Astrocyte (in vitro differentiated cells and primary cell): ENCODE data around the gene SNX2. TPM values are rescaled to one million over a fixed set of nuclear protein-coding genes. Genes with fewer than 3 reads are reported as not detected.
A peak's percentile ranks its signal among the peaks of the same experiment; 100 is the strongest.

ENCODE experiments used
- DNase-seq: peaks from one replicate; pipeline ENCODE4 v3.0.0-alpha.2; 2010; ENCODE audit warnings: low read depth
- FAIRE-seq: peaks from 2 replicates; lab custom pipeline; 2011; peaks lifted over from hg19 to GRCh38; lab: Jason Lieb, UNC
- H2AFZ ChIP-seq: 2 replicates; pipeline ENCODE4 v1.6.0; 2012; ENCODE audit warnings: low read depth, low read length, inconsistent platforms
- H3K27ac ChIP-seq: 2 replicates; pipeline ENCODE4 v1.5.1; 2011; ENCODE audit warnings: low read depth, low read length, inconsistent platforms
- H3K27me3 ChIP-seq: 2 replicates; pipeline ENCODE4 v1.6.0; 2011; ENCODE audit warnings: low read length, inconsistent platforms; ENCODE audit not compliant: insufficient read depth
- H3K36me3 ChIP-seq: 2 replicates; pipeline ENCODE4 v1.5.1; 2011; ENCODE audit warnings: low read length, inconsistent platforms; ENCODE audit not compliant: insufficient read depth
- H3K4me1 ChIP-seq: 2 replicates; pipeline ENCODE4 v1.5.1; 2011; ENCODE audit warnings: low read length, inconsistent platforms; ENCODE audit not compliant: insufficient read depth
- H3K4me2 ChIP-seq: 2 replicates; pipeline ENCODE4 v1.6.0; 2012; ENCODE audit warnings: low read length, inconsistent platforms
- H3K4me3 ChIP-seq: 2 replicates; pipeline ENCODE4 v1.5.1; 2011; ENCODE audit warnings: low read depth, mild to moderate bottlenecking, low read length, inconsistent platforms; ENCODE audit not compliant: insufficient read depth
- H3K79me2 ChIP-seq: 2 replicates; pipeline ENCODE4 v1.6.0; 2012; ENCODE audit warnings: mild to moderate bottlenecking, low read length, inconsistent platforms; ENCODE audit not compliant: insufficient read depth
- H3K9ac ChIP-seq: 2 replicates; pipeline ENCODE4 v1.6.0; 2012; ENCODE audit warnings: mild to moderate bottlenecking, low read length, inconsistent platforms
- H3K9me3 ChIP-seq: 2 replicates; pipeline ENCODE4 v1.5.1; 2012; ENCODE audit warnings: low read depth, mild to moderate bottlenecking, low read length, inconsistent platforms; ENCODE audit not compliant: insufficient read depth
- H4K20me1 ChIP-seq: 2 replicates; pipeline ENCODE4 v1.6.0; 2012; ENCODE audit warnings: low read length, inconsistent platforms; ENCODE audit not compliant: insufficient read depth
- H3K27ac Mint-ChIP-seq: one replicate; pipeline ENCODE4 v1.8.0; 2021; ENCODE audit warnings: mild to moderate bottlenecking, mixed read lengths; ENCODE audit not compliant: unreplicated experiment
- H3K27me3 Mint-ChIP-seq: one replicate; pipeline ENCODE4 v1.8.0; 2021; ENCODE audit warnings: low read depth, mixed read lengths; ENCODE audit not compliant: unreplicated experiment
- H3K36me3 Mint-ChIP-seq: one replicate; pipeline ENCODE4 v1.8.0; 2021; ENCODE audit warnings: low read depth, mixed read lengths; ENCODE audit not compliant: unreplicated experiment
- H3K4me1 Mint-ChIP-seq: one replicate; pipeline ENCODE4 v1.8.0; 2021; ENCODE audit warnings: low read depth, mixed read lengths; ENCODE audit not compliant: unreplicated experiment
- H3K4me3 Mint-ChIP-seq: one replicate; pipeline ENCODE4 v1.8.0; 2021; ENCODE audit warnings: mild to moderate bottlenecking, moderate library complexity, mixed read lengths; ENCODE audit not compliant: unreplicated experiment
- H3K9me3 Mint-ChIP-seq: one replicate; pipeline ENCODE4 v1.8.0; 2021; ENCODE audit warnings: mild to moderate bottlenecking, mixed read lengths; ENCODE audit not compliant: unreplicated experiment
- EZH2 ChIP-seq: IDR thresholded peaks from 2 replicates; pipeline ENCODE4 v1.6.1; 2012; ENCODE audit warnings: mild to moderate bottlenecking, low read length, inconsistent platforms; ENCODE audit not compliant: insufficient read depth
- total RNA-seq: library from RNA; stranded (reverse); gene quantifications from 2 replicates; pipeline ENCODE4 v1.2.1, GENCODE V29; 2021
- TF ChIP-seq, protein P1 (sequence below): IDR thresholded peaks from 2 replicates; pipeline ENCODE4 v1.5.1; 2011; ENCODE audit warnings: low read depth, mild to moderate bottlenecking, inconsistent platforms, low read length, moderate library complexity; ENCODE audit not compliant: insufficient read depth

SNX2 gene
- total RNA-seq, 1 donor from 2014 or later, result 87.2 TPM

DNA sequence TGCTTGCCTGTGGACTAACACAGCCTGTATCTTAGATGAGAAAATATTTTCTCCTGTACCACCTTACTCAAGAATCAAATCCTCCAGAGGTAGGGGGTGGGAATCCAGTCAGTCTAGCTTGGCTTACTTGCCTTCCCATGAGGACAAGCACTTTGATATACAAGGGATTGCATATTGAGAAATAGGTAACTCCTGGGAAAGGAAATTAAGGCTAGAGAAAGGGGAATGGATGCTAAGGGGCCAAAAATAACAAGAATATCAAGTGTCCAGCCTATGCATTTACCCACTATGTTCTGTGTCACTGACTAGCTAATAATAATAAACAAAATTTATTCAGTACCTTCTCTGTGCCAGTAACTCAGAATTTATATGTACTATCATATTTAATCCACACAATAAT lies 21.4 kb upstream of the SNX2 start:
- H3K27me3 ChIP-seq, result no peaks in the 10 kb centered on the region
- FAIRE-seq (no peak), DNase-seq (no peak)
- peaks cover 4% of the 10 kb centered on the region for H3K4me1 ChIP-seq
- peaks cover 26% of the 10 kb centered on the region for H3K4me1 Mint-ChIP-seq
- no peak overlapping the region for H3K4me3 Mint-ChIP-seq
- no peaks in the 10 kb centered on the region for H3K9me3 ChIP-seq
- H3K27me3 Mint-ChIP-seq, result no peaks in the 10 kb centered on the region
- no peak overlapping the region for H3K27ac ChIP-seq
- H3K9me3 Mint-ChIP-seq, result no peaks in the 10 kb centered on the region
- H3K4me2 ChIP-seq, result no peak overlapping the region
- TF ChIP-seq, protein P1, sequence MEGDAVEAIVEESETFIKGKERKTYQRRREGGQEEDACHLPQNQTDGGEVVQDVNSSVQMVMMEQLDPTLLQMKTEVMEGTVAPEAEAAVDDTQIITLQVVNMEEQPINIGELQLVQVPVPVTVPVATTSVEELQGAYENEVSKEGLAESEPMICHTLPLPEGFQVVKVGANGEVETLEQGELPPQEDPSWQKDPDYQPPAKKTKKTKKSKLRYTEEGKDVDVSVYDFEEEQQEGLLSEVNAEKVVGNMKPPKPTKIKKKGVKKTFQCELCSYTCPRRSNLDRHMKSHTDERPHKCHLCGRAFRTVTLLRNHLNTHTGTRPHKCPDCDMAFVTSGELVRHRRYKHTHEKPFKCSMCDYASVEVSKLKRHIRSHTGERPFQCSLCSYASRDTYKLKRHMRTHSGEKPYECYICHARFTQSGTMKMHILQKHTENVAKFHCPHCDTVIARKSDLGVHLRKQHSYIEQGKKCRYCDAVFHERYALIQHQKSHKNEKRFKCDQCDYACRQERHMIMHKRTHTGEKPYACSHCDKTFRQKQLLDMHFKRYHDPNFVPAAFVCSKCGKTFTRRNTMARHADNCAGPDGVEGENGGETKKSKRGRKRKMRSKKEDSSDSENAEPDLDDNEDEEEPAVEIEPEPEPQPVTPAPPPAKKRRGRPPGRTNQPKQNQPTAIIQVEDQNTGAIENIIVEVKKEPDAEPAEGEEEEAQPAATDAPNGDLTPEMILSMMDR, result no peak
- TF ChIP-seq EZH2, result no peak
- H3K27ac Mint-ChIP-seq, result peak overlapping the region; percentile 53
- no peaks in the 10 kb centered on the region for H3K79me2 ChIP-seq
- H3K4me3 ChIP-seq, result no peak overlapping the region
- no peaks in the 10 kb centered on the region for H3K36me3 ChIP-seq
- H3K36me3 Mint-ChIP-seq, result no peaks in the 10 kb centered on the region
- no peaks in the 10 kb centered on the region for H4K20me1 ChIP-seq
- H3K9ac ChIP-seq, result no peak overlapping the region
- H2AFZ ChIP-seq, result no peak overlapping the region

DNA sequence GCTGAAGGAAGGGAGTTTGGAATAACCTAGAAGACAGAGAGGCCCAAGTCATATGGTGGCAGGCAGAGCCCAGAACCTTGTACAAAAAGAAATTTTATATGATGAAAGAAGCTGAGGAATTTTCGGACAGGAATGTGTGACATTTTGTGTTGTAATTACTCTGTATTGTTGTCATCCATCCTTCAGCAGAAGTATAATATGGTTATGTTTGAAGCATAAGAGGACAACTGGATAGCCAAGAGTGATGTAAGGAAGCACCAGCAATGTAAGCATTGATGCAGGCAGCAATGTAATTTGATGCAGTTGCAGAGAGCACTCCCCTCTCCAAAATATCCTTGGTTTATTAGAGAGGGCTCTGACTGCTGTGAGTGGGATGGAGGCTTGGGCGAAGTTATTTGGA lies 19.1 kb upstream of the SNX2 start:
- H3K4me1 ChIP-seq, result peaks cover 4% of the 10 kb centered on the region
- no peaks in the 10 kb centered on the region for H3K9me3 ChIP-seq
- H3K4me3 ChIP-seq, result no peak overlapping the region
- no peaks in the 10 kb centered on the region for H3K27me3 Mint-ChIP-seq
- FAIRE-seq, result no peak
- TF ChIP-seq, protein P1, result no peak
- no peak for TF ChIP-seq EZH2
- H3K27ac ChIP-seq, result no peak overlapping the region
- H3K4me3 Mint-ChIP-seq, result no peak overlapping the region
- no peaks in the 10 kb centered on the region for H3K36me3 Mint-ChIP-seq
- H3K4me1 Mint-ChIP-seq, result peaks cover 26% of the 10 kb centered on the region
- H3K27ac Mint-ChIP-seq, result peak overlapping the region; percentile 93
- no peaks in the 10 kb centered on the region for H4K20me1 ChIP-seq
- H2AFZ ChIP-seq, result no peak overlapping the region
- no peak for DNase-seq
- H3K4me2 ChIP-seq, result no peak overlapping the region
- H3K27me3 ChIP-seq, result no peaks in the 10 kb centered on the region
- H3K9me3 Mint-ChIP-seq, result no peaks in the 10 kb centered on the region
- no peaks in the 10 kb centered on the region for H3K79me2 ChIP-seq
- no peak overlapping the region for H3K9ac ChIP-seq
- H3K36me3 ChIP-seq, result no peaks in the 10 kb centered on the region

DNA sequence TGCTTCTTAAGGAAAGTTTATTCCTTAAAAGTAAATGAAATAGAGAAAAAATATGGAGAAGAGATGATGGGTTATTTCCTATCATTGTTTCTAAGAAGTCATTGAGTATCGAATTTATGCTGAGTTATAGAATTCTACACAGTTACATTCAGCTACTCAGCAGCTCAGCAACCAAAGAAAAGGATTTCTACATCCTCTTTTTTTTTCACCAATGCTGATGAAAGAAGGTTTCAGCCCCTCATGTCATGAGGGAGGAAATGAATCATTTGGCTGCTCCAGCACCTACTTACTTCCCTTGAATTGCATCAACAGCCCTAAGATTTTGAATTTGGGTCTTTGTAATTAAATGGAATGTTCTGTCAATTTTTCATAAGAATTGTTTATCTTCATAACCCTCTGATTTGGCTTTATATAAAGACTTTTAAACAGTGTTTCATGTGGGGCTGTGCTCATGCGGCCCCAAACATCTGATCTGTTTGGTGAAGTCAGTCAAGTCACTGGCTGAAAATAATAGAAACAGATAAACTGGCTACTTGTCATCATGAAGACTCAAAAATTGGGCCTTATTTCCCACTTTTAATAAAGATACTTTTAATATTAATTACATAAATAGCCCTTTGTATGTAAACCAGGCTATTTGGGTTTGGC lies 18.5 kb upstream of the SNX2 start:
- Histone ChIP-seq H3K27me3 (no peaks in the 10 kb centered on the region), H3K4me3 (no peak overlapping the region), H3K4me2 (no peak overlapping the region), H3K36me3 (no peaks in the 10 kb centered on the region), H2AFZ (no peak overlapping the region), H3K4me1 (no peaks in the 10 kb centered on the region), H3K79me2 (no peaks in the 10 kb centered on the region), H3K9me3 (no peaks in the 10 kb centered on the region), H3K27ac (no peak overlapping the region), H3K9ac (no peak overlapping the region), H4K20me1 (no peaks in the 10 kb centered on the region)
- no peaks in the 10 kb centered on the region for H3K27me3 Mint-ChIP-seq
- peak overlapping the region; percentile 93 for H3K27ac Mint-ChIP-seq
- peaks cover 21% of the 10 kb centered on the region for H3K4me1 Mint-ChIP-seq
- no peak for FAIRE-seq
- peak; percentile 61 for DNase-seq
- H3K4me3 Mint-ChIP-seq, result no peak overlapping the region
- H3K9me3 Mint-ChIP-seq, result no peaks in the 10 kb centered on the region
- H3K36me3 Mint-ChIP-seq, result no peaks in the 10 kb centered on the region
- TF ChIP-seq EZH2, result no peak
- TF ChIP-seq, protein P1, result no peak
